ENCODE results near the gene NR1I2. TPM values are rescaled to one million over a fixed set of nuclear protein-coding genes. Genes with fewer than 3 reads are reported as not detected.

Gene NR1I2
- total and polyA plus RNA-seq, 3 experiments from 2014 or later, result 0.35 to 1.0 (median 0.38) TPM

GRCh38 chr3:119748991-119749390 is 32.9 kb upstream of the NR1I2 start:
- Mint-ChIP-seq H3K4me1 (no peaks in the 10 kb centered on the region), H3K9me3 (peaks cover 0 to 6% (median 0%) of the 10 kb centered on the region in 5 donors), H3K27me3 (peaks cover 9 to 30% of the 10 kb centered on the region in 2 donors), H3K36me3 (peaks cover 0 to 4% (median 0%) of the 10 kb centered on the region in 3 donors), H3K4me3 (no peak overlapping the region), H3K27ac (no peak overlapping the region)
- H3K27me3 ChIP-seq (ENCODE audit: insufficient read depth, low read length, poor library complexity, severe bottlenecking), result no peaks in the 10 kb centered on the region
- H3K4me1 ChIP-seq (ENCODE audit: insufficient read depth, low read length), result no peaks in the 10 kb centered on the region
- POLR2A ChIA-PET, result no interaction called here
- no peak for DNase-seq
- CTCF ChIA-PET, result no interaction called here
- no peak overlapping the region for H3K4me3 ChIP-seq (ENCODE audit: low read length)
- H3K36me3 ChIP-seq (ENCODE audit: insufficient read depth, low read length), result no peaks in the 10 kb centered on the region
- no peaks in the 10 kb centered on the region for H3K9me3 ChIP-seq (ENCODE audit: low read length)
- H3K27ac ChIP-seq (ENCODE audit: low read depth, low read length), result no peak overlapping the region

GRCh38 chr3:119751423-119751822 is 30.5 kb upstream of the NR1I2 start:
- no peak overlapping the region for H3K27ac Mint-ChIP-seq
- no peaks in the 10 kb centered on the region for H3K27me3 ChIP-seq (ENCODE audit: insufficient read depth, low read length, poor library complexity, severe bottlenecking)
- POLR2A ChIA-PET, result no interaction called here
- no peak for DNase-seq
- peaks cover 11 to 43% of the 10 kb centered on the region in 2 donors for H3K27me3 Mint-ChIP-seq
- H3K27ac ChIP-seq (ENCODE audit: low read depth, low read length), result no peak overlapping the region
- no peaks in the 10 kb centered on the region for H3K36me3 ChIP-seq (ENCODE audit: insufficient read depth, low read length)
- H3K36me3 Mint-ChIP-seq, result peaks cover 0 to 6% (median 0%) of the 10 kb centered on the region in 3 donors
- no peaks in the 10 kb centered on the region for H3K4me1 ChIP-seq (ENCODE audit: insufficient read depth, low read length)
- no peaks in the 10 kb centered on the region for H3K4me1 Mint-ChIP-seq
- H3K9me3 Mint-ChIP-seq, result peaks cover 0 to 8% (median 0%) of the 10 kb centered on the region in 5 donors
- CTCF ChIA-PET, result no interaction called here
- H3K4me3 ChIP-seq (ENCODE audit: low read length), result no peak overlapping the region
- no peaks in the 10 kb centered on the region for H3K9me3 ChIP-seq (ENCODE audit: low read length)
- H3K4me3 Mint-ChIP-seq, result no peak overlapping the region

DNA sequence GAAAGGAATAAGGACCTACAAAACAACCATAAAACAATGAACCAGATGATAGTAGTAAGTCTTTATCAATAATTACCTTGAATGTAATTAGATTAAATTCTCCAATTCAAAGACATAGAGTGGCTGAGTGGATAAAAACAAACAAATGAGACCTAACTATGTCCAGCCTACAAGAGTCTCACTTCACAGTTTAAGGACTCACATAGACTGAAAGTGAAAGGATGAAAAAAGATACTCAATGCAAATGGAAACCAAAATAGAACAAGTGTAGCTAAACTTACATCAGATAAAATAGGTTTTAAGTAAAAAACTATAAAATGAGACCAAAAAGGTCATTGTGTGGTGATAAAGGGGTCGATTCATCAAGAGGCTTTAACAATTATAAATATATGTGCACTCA is 21.9 kb upstream of the NR1I2 start:
- Histone ChIP-seq H3K4me3 (ENCODE audit: low read length) (no peak overlapping the region), H3K9me3 (ENCODE audit: low read length) (no peaks in the 10 kb centered on the region), H3K4me1 (ENCODE audit: insufficient read depth, low read length) (no peaks in the 10 kb centered on the region), H3K27me3 (ENCODE audit: insufficient read depth, low read length, poor library complexity, severe bottlenecking) (no peaks in the 10 kb centered on the region), H3K27ac (ENCODE audit: low read depth, low read length) (no peak overlapping the region), H3K36me3 (ENCODE audit: insufficient read depth, low read length) (no peaks in the 10 kb centered on the region)
- Mint-ChIP-seq H3K4me1 (no peaks in the 10 kb centered on the region), H3K36me3 (peaks cover 0 to 7% (median 0%) of the 10 kb centered on the region in 3 donors), H3K9me3 (peaks cover 8 to 13% (median 9%) of the 10 kb centered on the region in 5 donors), H3K27ac (peak overlapping the region in 1 of 8 donors; percentile 67), H3K27me3 (peaks cover 15 to 58% of the 10 kb centered on the region in 2 donors), H3K4me3 (no peak overlapping the region)
- DNase-seq, result no peak
- ChIA-PET CTCF (no interaction called here), POLR2A (no interaction called here)

DNA sequence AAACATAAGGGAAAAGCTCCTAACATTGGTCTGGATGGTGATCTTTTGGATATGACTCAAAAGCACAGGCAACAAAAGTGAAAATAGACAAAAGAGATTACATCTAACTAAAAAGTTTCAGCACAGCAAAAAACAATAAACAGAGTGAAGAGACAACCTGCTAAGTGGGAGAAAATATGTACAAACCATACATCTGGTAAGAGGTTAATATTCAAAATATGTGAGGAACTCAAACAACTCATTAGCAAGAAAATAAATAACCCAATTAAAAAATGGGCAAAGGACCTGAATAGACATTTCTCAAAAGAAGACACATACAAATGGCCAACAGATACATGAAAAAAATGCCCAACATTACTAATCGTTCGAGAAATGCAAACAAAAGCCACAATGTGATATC is 19.0 kb upstream of the NR1I2 start:
- Histone ChIP-seq H3K27me3 (ENCODE audit: insufficient read depth, low read length, poor library complexity, severe bottlenecking) (no peaks in the 10 kb centered on the region), H3K4me3 (ENCODE audit: low read length) (no peak overlapping the region), H3K9me3 (ENCODE audit: low read length) (no peaks in the 10 kb centered on the region), H3K27ac (ENCODE audit: low read depth, low read length) (no peak overlapping the region), H3K36me3 (ENCODE audit: insufficient read depth, low read length) (no peaks in the 10 kb centered on the region), H3K4me1 (ENCODE audit: insufficient read depth, low read length) (no peaks in the 10 kb centered on the region)
- H3K4me3 Mint-ChIP-seq, result no peak overlapping the region
- peaks cover 20 to 50% of the 10 kb centered on the region in 2 donors for H3K27me3 Mint-ChIP-seq
- no peaks in the 10 kb centered on the region for H3K4me1 Mint-ChIP-seq
- CTCF ChIA-PET, result no interaction called here
- no peak for DNase-seq
- peaks cover 8 to 13% (median 9%) of the 10 kb centered on the region in 5 donors for H3K9me3 Mint-ChIP-seq
- no peaks in the 10 kb centered on the region for H3K36me3 Mint-ChIP-seq
- H3K27ac Mint-ChIP-seq, result no peak overlapping the region
- POLR2A ChIA-PET, result no interaction called here

DNA sequence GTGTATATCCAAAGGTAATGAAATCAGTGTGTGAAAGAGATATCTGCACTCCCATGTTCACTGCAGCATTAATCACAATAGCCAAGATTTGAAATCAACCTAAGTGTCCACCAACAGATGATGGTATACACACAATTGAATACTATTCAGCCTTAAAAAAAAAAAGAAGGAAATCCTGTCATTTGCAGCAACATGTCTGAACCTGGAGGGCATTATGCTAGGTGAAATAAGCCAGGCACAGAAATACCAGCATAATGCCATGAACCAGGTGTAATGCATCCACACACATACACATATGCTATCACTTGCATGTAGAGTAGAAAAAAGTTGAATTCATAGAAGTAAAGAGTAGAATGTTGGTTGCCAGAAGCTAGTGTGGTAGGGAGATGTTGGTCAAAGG is 18.4 kb upstream of the NR1I2 start:
- Mint-ChIP-seq H3K9me3 (peaks cover 8 to 13% (median 9%) of the 10 kb centered on the region in 5 donors), H3K4me3 (no peak overlapping the region), H3K4me1 (no peaks in the 10 kb centered on the region), H3K27me3 (peaks cover 20 to 46% of the 10 kb centered on the region in 2 donors), H3K27ac (no peak overlapping the region), H3K36me3 (no peaks in the 10 kb centered on the region)
- DNase-seq, result no peak
- Histone ChIP-seq H3K36me3 (ENCODE audit: insufficient read depth, low read length) (no peaks in the 10 kb centered on the region), H3K27me3 (ENCODE audit: insufficient read depth, low read length, poor library complexity, severe bottlenecking) (no peaks in the 10 kb centered on the region), H3K4me1 (ENCODE audit: insufficient read depth, low read length) (no peaks in the 10 kb centered on the region), H3K9me3 (ENCODE audit: low read length) (no peaks in the 10 kb centered on the region), H3K4me3 (ENCODE audit: low read length) (no peak overlapping the region), H3K27ac (ENCODE audit: low read depth, low read length) (no peak overlapping the region)
- ChIA-PET POLR2A (no interaction called here), CTCF (no interaction called here)

DNA sequence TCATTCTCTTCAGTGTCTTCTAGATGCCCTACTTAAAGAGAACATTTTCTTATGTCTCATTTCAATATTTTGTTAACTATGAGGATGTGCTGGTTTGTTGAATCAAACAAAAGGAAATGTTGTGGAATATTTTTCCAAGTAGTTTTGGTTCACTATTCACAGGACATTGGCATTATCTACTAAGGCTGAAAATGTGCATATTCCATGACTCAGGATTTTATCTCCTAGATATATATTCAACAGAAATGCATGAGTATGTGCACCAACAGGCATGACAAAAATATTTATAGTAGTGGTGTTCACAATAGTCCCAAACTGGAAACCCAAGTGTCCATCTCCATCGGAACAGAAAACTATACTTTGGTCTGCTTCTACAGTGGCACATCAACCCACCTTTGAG is 16.7 kb upstream of the NR1I2 start:
- ChIA-PET POLR2A (interaction anchor here (0.5 kb wide), 1 partner anchor 256 kb away, joined by 3 read pairs; no protein-coding TSS in a partner anchor), CTCF (no interaction called here)
- Mint-ChIP-seq H3K36me3 (no peaks in the 10 kb centered on the region), H3K27ac (no peak overlapping the region), H3K4me3 (no peak overlapping the region), H3K9me3 (peaks cover 6 to 11% (median 9%) of the 10 kb centered on the region in 5 donors), H3K4me1 (no peaks in the 10 kb centered on the region), H3K27me3 (peaks cover 19 to 41% of the 10 kb centered on the region in 2 donors)
- DNase-seq, result no peak
- Histone ChIP-seq H3K4me1 (ENCODE audit: insufficient read depth, low read length) (no peaks in the 10 kb centered on the region), H3K27me3 (ENCODE audit: insufficient read depth, low read length, poor library complexity, severe bottlenecking) (no peaks in the 10 kb centered on the region), H3K36me3 (ENCODE audit: insufficient read depth, low read length) (no peaks in the 10 kb centered on the region), H3K9me3 (ENCODE audit: low read length) (no peaks in the 10 kb centered on the region), H3K27ac (ENCODE audit: low read depth, low read length) (no peak overlapping the region), H3K4me3 (ENCODE audit: low read length) (no peak overlapping the region)

GRCh38 chr3:119767936-119768601 is 13.8 kb upstream of the NR1I2 start:
- Mint-ChIP-seq H3K9me3 (no peaks in the 10 kb centered on the region), H3K27ac (no peak overlapping the region), H3K4me1 (no peaks in the 10 kb centered on the region), H3K36me3 (no peaks in the 10 kb centered on the region), H3K4me3 (no peak overlapping the region), H3K27me3 (peaks cover 8 to 20% of the 10 kb centered on the region in 2 donors)
- Histone ChIP-seq H3K27ac (ENCODE audit: low read depth, low read length) (no peak overlapping the region), H3K4me3 (ENCODE audit: low read length) (no peak overlapping the region), H3K9me3 (ENCODE audit: low read length) (no peaks in the 10 kb centered on the region), H3K4me1 (ENCODE audit: insufficient read depth, low read length) (no peaks in the 10 kb centered on the region), H3K36me3 (ENCODE audit: insufficient read depth, low read length) (no peaks in the 10 kb centered on the region), H3K27me3 (ENCODE audit: insufficient read depth, low read length, poor library complexity, severe bottlenecking) (no peaks in the 10 kb centered on the region)
- DNase-seq, result no peak
- ChIA-PET POLR2A (no interaction called here), CTCF (no interaction called here)

DNA sequence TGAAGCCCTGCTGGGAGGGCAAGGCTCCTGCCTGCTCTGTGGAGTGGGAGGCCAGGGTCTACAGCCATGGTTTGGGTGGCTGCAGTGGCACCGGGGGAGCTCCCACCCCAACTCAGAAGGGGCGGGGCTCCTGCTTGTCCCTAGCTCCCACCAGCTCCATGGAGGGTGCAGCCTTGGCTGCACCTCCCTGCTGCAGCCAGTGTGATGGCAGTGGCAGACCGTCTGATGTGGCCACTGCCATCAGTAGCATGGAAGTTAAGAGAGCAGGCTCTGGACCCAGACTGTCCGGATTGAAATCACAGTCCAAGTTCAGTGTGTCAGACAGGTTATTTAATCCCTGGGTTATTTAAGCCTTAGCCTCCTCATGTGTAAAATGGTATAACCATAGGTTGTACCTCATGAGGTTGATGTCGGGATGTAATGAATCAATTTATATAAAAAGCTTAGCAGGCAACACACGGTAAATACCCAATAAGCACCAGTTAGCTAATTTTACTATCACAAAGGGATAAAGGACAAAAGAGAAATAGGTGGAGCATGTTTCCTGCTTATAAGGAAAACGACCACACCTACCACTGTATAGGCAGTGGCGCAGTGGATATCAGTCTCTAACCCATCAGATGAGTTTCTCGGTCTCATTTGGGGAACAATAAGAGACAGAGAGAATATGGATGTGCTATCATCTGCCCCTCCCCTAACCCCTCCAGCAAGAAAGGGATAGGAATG is 13.1 kb upstream of the NR1I2 start:
- no peak overlapping the region for H3K4me3 Mint-ChIP-seq
- ChIA-PET POLR2A (no interaction called here), CTCF (no interaction called here)
- peaks cover 8 to 13% of the 10 kb centered on the region in 2 donors for H3K27me3 Mint-ChIP-seq
- H3K9me3 Mint-ChIP-seq, result no peaks in the 10 kb centered on the region
- Histone ChIP-seq H3K27ac (ENCODE audit: low read depth, low read length) (no peak overlapping the region), H3K36me3 (ENCODE audit: insufficient read depth, low read length) (no peaks in the 10 kb centered on the region), H3K4me3 (ENCODE audit: low read length) (no peak overlapping the region), H3K27me3 (ENCODE audit: insufficient read depth, low read length, poor library complexity, severe bottlenecking) (no peaks in the 10 kb centered on the region), H3K9me3 (ENCODE audit: low read length) (no peaks in the 10 kb centered on the region), H3K4me1 (ENCODE audit: insufficient read depth, low read length) (no peaks in the 10 kb centered on the region)
- H3K27ac Mint-ChIP-seq, result no peak overlapping the region
- peaks cover 0 to under 1% (median 0%) of the 10 kb centered on the region in 3 donors for H3K36me3 Mint-ChIP-seq
- no peaks in the 10 kb centered on the region for H3K4me1 Mint-ChIP-seq
- DNase-seq, result no peak

Data from CD8-positive, alpha-beta memory T cell (primary cell).